ENCODE results near the gene TACSTD2.
"Not testable (repeated sequence)": the region's sequence is repeated elsewhere in the genome, so short reads cannot be mapped to it uniquely, and the experiment has no call there.

TACSTD2 gene

GRCh38 chr1:58586271-58586670, 9.2 kb upstream of the TACSTD2 start:
- DNase-seq: no peak

- no peak for DNase-seq
Observed at GRCh38 chr1:58585581-58586151, 8.6 kb upstream of the TACSTD2 start.

GRCh38 chr1:58585166-58585565, 8.1 kb upstream of the TACSTD2 start:
- no peak for DNase-seq

- DNase-seq: peak; percentile 56
Observed at GRCh38 chr1:58584082-58584895, 7.2 kb upstream of the TACSTD2 start.

- DNase-seq: peak; percentile 41
Observed at GRCh38 chr1:58583496-58583895, 6.4 kb upstream of the TACSTD2 start.

GRCh38 chr1:58582143-58582542, 5.1 kb upstream of the TACSTD2 start:
- not testable (repeated sequence) for DNase-seq

- no peak for DNase-seq
Observed at GRCh38 chr1:58581641-58582040, 4.6 kb upstream of the TACSTD2 start.

- DNase-seq: no peak
Observed at GRCh38 chr1:58580186-58580585, 3.1 kb upstream of the TACSTD2 start.

GRCh38 chr1:58577654-58578030, 590 bp upstream of the TACSTD2 start:
- DNase-seq: no peak

- no peak for DNase-seq
Observed at GRCh38 chr1:58576325-58576726, 726 bp downstream of the TACSTD2 start.

- DNase-seq: no peak
Observed at GRCh38 chr1:58575551-58576324, 1.3 kb downstream of the TACSTD2 start.

GRCh38 chr1:58574816-58575215, 2.2 kb downstream of the TACSTD2 start:
- no peak for DNase-seq

GRCh38 chr1:58573705-58574591, 3.1 kb downstream of the TACSTD2 start:
- no peak for DNase-seq

- DNase-seq: no peak
Observed at GRCh38 chr1:58573138-58573537, 3.9 kb downstream of the TACSTD2 start.

- DNase-seq: no peak
Observed at GRCh38 chr1:58572690-58573089, 4.4 kb downstream of the TACSTD2 start.

- no peak for DNase-seq
Observed at GRCh38 chr1:58571616-58572015, 5.4 kb downstream of the TACSTD2 start.

GRCh38 chr1:58570817-58571216, 6.2 kb downstream of the TACSTD2 start:
- DNase-seq: no peak

- no peak for DNase-seq
Observed at GRCh38 chr1:58570094-58570493, 7.0 kb downstream of the TACSTD2 start.

GRCh38 chr1:58568911-58569310, 8.1 kb downstream of the TACSTD2 start:
- DNase-seq: no peak

- no peak for DNase-seq
Observed at GRCh38 chr1:58568271-58568860, 8.7 kb downstream of the TACSTD2 start.

- no peak for DNase-seq
Observed at GRCh38 chr1:58566339-58566738, 10.7 kb downstream of the TACSTD2 start.

- not testable (repeated sequence) for DNase-seq
Observed at GRCh38 chr1:58563715-58564114, 13.3 kb downstream of the TACSTD2 start.
